HG03066 (cell line): ENCODE results near the gene LTBP1.

Experiments
- ATAC-seq: cut with Tn5 transposase; IDR thresholded peaks from one replicate; pipeline ENCODE4 v1.9.1; 2021; ENCODE audit warnings: low read depth; ENCODE audit not compliant: unreplicated experiment

The LTBP1 gene

DNA sequence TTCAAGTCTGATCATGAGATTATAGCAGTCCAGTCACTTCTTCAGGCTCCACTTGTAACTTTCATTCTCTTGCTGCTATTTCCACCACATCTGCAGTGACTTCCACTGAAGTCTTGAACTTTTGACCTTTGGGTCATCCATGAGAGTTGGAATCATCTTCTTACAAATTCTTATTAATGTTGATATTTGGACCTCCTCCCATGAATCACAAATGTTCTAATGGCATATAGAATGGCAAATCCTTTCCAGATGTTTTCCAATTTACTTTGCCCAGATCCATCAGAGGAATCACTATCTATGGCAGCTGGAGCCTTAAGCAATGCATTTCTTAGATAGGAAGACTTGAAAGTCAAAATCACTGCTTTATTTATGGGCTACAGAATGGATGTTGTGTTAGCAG lies 159.4 kb downstream of the LTBP1 start:
- ATAC-seq = no peak

DNA sequence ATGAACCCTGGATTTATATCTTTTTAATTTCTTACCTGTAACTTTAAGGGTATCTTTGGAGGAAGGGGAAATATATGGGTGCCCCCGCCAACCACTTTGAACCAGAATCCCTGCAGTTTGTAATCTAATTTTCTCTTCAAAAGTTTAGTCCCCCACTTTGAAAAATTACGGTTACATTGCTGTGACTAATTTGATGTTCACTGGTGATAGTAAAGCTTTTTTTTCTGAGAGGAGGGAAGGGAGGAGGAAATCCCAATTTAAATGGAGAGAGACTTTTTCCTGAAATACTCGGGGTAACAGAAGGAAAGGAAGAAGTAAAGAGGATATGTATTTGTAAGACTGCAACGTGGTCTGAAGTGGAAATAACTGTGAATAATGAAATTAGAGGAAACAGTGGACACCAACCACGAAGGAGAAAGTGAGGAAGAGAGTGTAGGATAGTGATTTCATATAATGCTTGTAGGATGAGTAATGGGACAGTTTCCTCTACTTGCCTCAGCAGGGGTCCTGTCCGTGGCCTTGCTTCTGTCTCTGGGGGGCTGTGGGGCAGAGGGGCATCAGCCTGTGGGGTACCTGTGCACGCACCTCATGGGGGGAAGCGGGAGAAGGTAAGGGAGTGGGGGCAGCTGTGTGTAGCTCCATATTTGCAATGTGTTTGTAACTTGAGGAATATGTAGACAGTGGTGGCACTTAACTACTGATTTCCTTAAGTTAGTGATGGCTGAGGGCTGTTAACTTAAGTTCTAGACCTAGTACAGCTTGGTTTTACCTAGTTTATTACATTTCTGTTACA lies 161.1 kb downstream of the LTBP1 start:
- ATAC-seq = no peak

DNA sequence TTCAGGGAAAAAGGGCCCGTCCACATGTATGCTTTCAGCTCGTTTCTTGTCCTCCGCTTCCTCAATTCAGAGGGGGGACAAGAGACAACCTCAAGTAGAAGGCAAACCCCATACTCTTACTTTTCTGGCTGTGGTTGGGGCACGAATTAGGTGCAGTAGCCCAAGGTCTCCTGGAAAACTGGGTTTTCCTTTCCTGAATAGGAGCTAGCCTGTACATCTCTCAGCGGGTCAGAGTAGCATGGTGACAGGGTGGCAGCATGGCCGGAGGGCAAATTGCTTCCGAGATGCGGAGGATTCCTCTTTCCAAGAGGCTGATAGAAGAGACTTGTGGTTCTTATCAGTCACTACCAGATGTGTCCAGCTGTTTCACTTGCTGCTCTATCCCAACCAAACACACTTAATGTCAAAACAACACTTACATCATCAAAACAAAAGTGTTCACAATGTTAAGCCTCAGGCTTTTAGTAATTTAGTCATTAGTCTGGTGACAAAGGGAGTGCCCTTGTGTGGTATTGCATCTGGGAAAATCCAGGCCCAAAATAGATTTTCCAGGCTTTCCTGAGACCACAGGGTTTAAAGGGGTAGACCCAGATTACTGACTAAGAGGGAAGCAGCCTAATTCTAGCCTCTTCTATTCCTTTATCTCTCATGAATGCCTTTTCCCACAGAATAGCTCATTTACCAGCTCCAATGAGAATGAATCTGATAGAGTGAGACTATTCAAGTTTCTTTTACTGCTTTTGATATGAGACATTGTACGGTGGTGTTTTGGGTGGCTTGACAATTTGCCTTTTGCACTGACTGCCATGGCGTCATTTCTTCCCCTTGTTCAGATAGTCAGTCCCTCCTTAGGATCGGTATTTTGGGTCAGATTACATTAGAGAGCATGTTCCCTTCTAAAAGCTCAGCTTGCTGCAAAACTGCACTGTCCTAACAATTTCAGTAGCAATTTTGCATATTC lies 162.0 kb downstream of the LTBP1 start:
- no peak for ATAC-seq

DNA sequence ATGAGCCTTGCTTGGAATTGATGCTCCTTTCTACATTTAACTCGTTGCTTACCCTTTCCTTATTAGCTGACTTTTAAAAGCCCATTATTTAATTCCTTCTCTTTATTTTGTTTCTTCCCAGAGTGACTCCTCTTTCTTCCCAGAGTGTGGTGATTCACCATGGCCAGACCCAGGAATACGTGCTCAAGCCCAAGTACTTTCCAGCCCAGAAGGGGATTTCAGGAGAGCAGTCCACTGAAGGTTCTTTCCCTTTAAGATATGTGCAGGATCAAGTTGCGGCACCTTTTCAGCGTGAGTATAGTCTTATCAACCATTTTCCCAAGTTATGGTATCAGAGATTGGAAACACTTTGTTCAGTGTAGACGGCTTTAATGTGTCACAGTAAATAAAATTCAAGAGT lies 163.7 kb downstream of the LTBP1 start:
- ATAC-seq = no peak

DNA sequence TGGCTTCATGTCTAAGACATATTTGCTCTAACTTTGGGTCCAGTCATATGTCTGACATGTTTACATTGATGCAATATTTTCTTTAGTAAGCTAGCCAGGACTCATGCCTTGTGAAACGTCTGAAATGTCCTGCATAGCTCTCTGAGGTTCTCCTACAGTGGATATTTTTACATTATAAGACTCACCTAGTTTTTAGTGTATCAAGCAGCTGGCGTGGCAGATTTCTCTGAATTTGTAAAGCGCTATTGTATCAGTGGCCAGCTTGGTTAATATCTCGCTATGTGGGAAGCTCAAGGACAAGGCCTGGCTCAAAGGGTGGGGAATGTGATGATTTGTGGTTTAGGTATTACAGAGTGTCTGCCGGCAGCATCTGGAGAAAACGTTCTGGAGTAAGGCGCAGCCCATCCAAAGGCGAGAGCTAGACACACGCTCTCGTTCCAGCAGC lies 164.3 kb downstream of the LTBP1 start:
- ATAC-seq = no peak

DNA sequence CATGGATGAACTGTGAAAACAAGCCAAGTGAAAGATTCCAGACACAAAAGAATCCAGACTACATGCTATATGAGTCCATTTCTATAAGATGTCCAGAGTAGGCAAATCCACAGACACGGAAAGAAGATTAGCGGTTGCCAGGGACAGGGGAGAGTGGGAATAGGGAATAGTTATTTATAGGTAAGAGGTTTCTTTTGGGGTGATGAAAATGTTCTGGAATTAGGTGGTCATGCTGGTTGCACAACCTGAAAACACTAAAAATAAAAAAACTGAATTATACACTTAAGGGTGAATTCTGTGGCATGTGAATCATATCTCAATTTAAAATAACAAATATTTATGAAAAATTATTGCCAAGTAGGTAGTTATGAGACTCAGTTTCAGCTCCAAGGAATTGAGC lies 168.4 kb downstream of the LTBP1 start:
- no peak for ATAC-seq

DNA sequence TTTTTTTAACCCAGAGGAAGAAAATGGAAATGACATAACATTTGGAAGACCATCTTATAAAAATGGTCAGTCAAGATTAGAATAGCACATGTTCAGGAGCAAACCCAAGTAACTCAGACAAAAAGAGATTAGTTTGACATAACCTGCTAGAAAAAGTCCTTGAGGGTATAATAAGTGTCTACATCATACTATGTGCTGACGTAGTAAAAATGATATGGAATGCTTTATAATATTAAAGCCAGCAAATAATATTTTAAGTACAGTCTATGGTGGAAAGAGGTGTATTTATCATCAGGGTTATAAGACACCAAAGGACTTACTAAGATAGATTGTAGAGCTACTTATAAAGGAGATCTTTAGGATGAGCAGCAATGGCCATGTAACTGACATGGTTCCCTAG lies 169.0 kb downstream of the LTBP1 start:
- no peak for ATAC-seq

DNA sequence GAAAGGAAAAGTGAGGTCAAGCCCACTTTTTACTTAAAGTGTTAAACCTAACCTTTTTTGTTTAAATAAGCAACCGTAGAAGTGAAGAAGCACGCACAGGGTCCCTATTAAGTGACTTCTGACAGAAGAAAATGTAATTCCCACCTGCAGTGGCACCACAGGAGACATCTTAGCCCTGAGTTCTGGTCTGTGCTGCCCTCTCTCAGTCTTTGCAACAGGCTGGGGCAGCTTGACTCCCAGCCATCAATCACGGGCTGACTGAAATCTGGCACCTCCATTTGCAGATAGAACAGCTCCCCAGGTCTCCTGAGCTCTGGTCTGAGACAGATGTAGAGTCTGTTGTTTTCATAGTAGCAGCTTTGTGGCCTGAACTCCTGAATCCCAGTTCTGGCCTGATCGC lies 170.0 kb downstream of the LTBP1 start:
- ATAC-seq = no peak

DNA sequence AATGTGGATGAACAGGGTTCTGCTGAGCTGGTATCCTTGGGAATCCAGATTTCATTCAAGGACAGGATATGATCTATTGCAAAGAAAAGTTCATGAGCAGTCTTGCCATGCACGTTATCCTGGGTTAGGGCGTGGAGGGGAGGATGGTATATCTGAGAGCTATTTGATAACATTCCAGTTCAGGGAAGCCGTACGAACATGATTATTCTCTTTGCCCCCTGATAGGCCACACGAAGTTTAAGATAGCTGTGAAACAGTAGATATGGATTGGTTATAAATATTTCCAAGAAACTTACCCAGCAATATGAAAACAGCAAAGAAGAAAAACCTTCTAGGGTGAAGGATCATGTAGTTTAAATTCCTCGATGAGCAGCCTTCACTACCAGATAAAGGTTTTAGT lies 171.9 kb downstream of the LTBP1 start:
- ATAC-seq = no peak

DNA sequence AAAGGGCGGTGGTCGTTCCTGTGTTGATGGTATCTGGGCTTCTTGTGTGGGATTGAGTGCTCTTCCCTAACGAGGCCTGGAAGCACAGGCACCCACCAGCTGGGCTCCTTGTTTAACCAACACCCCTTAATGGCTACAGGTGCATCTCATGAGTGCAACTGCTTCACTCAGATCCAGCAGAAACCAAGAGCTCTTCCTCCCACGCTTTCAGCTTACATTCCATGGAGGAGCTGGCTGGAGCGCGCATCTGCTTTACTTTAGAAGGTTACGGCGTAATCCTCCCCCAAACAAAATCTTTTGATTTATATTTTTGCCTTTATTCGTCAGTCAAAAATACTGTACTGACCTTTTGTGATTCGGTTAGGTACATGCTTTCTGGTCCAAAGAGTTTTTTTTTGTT lies 174.7 kb downstream of the LTBP1 start:
- ATAC-seq = no peak

DNA sequence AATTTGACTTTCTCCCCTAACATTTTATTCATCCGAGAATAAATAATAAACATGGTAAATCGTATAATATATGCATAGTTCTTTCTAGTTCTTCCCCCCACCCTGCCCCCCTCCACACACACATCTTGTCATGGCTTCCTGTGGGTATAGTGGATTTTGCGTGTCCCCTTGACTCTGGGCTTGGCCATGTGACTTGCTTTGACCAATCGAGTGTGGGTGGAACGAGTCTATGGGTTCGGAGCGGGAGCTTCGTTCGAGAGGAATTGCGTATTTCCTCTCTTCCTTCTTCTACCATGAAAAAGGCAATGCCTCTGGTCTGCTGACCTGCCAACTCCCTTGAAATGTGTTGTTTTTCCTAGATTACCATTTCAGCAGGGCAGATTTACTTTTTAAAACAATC lies 175.2 kb downstream of the LTBP1 start:
- no peak for ATAC-seq

DNA sequence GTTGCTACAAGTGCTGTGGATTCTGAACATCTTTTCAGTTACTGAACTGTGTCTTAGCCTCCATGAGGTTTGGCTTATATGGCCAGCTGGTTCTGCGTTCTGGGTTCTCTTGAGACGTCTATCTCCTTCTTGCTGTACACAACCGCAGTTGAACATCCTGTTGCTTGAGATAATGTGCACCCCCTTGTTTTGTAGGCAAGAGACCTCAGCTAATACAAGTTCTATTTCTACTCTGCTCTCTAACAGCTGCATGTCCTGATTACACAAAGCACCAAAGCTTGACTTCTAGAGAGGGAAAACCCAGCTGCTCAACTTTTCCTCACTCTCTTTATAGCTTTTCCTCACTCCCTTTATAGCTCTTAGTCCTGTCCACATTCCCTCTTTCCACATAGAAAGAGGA lies 176.0 kb downstream of the LTBP1 start:
- no peak for ATAC-seq

DNA sequence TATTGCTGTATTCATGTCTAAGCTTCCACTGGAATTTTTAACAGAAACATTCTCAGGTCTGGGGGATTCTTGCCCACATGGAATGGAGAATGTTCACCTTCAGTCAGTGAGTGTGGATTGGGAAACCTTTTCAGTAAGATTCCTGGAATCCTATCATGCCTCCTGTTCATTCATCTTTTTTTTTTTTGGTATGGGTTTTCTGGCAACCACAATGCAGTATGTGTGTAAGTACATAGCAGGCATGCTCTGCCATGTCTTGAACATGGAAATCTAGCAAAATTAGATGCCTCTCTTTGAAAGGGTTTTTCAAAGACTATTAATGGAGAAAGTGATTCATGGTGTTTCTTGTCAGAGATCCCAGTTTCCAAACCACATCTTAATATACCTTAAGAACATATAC lies 176.5 kb downstream of the LTBP1 start:
- ATAC-seq = no peak

DNA sequence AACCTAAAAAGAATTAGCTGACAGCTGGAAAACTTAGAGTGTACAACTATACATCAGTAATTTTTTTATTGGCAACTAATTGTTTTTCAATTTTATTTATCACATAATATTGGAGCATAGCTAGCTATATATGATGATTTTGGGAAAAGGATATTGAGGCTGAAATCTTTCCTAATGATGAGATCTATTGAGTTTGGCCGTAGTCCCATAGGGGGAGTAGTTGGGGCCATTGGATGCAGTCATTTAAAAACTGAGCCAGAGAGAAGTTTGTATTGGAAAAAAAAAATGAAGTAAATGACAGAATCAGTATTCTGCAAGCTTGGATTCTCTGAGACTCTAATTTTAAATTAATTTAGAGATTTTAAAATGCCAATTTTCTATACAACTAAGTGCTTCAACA lies 179.8 kb downstream of the LTBP1 start:
- no peak for ATAC-seq

DNA sequence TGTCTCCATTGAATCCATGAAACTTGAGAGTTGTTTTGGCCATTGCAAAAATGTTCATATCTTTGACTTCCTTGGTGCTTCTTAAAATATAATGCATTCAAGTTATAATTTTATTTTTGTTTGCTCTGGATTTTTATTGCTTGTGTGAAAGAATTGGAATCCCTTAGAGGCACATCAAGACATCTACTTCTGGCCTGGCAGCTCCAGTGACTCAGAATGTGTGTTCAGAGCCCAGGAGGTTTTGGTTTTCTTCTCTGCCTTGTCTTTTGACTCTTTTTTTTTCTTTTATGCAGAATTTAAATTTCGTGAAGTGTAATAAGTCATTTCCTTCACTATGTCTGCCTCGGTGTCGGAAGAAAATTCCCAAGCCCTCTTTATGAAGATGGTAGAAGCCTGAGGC lies 180.2 kb downstream of the LTBP1 start:
- no peak for ATAC-seq

DNA sequence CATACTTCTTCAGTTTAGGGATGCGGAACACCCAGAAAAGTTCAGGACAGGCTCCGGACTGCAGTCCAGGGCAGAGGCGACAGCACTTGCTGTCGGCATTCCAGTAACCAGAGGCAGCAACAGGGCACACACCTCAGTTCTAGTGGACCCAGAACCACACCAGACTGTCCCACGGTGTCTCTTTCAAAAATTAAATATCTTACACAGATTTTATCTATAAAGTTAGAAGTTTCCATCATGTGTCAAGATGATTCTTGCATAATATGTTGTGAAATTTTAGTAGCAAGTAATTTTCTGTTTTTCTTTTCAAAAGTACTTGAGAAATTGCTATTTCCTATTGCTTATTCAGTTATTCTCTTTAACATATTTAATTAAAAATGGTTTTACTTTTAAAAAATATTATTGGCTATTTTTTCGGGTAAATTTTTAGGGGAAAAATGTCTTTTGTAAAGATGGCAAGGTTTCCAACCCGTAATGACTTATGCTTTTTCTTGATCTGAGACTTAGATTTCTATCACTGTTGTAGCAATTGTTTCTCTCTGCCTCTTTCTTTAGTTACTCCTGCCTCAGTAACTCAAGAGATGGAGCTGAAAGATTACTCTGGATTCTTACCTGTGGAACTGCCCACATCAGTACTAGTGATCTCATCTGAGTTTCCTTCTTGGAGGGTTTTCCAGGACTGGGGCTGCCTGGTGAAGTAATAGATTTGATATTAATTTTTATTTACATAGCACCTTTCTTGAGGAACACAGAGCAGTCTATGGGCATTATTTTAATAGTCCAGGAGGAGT lies 182.7 kb downstream of the LTBP1 start:
- ATAC-seq = no peak

DNA sequence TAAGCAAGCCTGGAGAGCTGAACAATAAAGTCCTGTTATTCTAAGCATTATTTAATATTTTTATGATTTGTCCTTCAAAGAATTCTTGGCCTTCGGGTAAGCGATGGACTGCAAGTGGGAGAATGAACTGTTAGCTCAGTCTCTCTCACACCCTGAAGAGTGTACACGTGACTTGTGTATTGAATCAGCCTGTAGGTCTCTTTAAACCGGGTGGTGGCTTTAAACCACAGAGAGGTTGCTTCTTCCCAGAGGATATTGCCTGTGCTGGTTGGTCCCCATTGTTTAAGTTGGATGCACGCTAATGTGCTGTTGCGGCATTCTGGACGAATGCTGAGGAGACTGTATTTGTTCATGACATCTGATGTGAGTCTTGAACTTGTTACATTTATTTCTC lies 183.3 kb downstream of the LTBP1 start:
- no peak for ATAC-seq

DNA sequence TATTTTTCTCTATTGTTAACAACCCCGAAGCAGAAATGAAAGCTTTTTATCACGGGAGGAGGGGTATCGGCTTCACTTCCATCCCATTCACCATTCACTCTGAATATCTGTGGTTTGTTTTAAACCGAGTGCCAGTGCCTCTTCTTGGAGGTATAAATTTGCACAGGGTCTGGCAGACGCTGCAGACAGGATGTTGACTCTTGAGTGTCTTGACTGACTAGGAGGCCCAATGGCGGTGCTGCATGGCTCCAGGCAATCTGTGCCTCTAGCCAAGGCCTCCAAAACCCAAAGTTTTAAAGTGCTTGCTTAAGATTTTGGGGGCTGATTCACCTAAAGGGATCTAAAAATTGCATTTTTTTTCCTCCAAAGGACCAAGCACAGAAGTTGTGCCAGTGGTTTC lies 183.8 kb downstream of the LTBP1 start:
- ATAC-seq = no peak

DNA sequence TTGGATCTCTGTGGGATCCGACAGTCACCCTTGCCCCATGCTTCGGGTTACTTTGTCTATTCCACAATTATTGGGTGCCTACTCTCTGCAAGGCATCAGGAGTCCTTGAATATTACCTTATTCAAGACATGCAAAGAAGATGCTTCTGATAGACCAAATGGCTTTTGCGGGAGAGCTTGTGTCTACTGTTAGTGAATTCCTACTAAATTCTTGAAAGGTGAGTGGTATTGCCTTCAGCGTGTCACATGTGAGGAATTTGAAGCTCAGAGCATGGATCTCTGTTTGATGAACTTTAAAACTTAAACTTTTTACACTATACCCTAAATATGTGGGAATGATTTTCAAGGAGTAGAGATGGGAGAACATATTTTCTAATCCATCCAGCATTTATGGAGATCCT lies 184.4 kb downstream of the LTBP1 start:
- ATAC-seq = no peak

DNA sequence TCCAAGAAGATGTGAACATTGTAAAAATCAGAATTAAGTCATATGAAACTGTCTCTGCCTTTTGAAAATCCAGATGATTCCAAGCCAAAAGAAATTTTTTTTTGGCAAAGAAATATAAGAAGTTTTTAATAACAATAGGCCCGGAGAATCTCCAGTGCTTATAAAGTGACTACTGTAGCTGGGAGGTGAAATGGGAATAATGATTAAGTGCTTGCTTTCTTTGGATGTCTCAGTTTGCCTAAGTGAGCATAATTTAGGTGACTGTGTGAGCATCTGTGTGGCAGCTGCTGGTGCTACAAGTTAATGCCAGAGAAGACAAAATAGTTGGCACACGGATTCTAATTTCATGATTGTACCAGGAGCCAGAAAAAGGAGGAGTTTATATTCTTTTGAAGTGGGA lies 185.0 kb downstream of the LTBP1 start:
- ATAC-seq = no peak

DNA sequence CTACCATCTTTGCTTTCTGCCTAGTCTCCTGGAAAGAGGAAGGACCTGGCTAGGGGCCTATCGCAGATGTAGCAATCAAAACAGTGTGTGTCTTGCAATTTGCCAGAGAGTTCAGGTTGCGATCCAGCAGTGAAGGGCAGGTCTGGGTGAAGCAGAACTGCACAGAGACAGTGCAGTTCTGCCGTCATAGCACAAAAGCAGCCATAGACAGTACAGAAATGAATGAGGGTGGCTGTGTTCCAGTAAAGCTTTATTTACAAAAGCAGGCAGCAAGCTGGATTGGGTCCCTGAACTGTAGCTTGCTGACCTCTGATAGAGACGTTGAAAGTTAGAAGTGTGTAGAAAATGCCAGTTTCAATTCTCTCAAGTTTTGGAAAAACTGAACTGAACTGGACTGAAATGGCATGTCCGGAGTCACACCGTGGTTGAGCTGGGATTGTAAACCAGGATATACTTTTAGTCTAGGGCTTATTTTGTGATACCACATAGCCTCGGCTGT lies 186.8 kb downstream of the LTBP1 start:
- ATAC-seq = no peak
